B cell (primary cell): ENCODE data around the gene EPHB1. TPM values are rescaled to one million over a fixed set of nuclear protein-coding genes. Genes with fewer than 3 reads are reported as not detected.

Experiments used
- ATAC-seq: fragments of 200-7000 bp; cut with Tn5 transposase; one replicate; pipeline ENCODE4 v1.10.0; 2021; ENCODE audit warnings: low read depth, mild to moderate bottlenecking, moderate number of reproducible peaks, moderate library complexity
- CTCF ChIA-PET: fragments of 350-600 bp; sonication (Branson Sonifier 250); formaldehyde crosslinking; loops from one replicate; lab custom pipeline; 2021; ENCODE audit warnings: antibody characterized with exemption, inconsistent platforms; lab: Charles Lee
- POLR2A ChIA-PET: fragments of 350-600 bp; sonication (Branson Sonifier 250); formaldehyde crosslinking; loops from one replicate; lab custom pipeline; 2021; ENCODE audit warnings: antibody characterized with exemption; lab: Charles Lee
- DNase-seq: peaks from one replicate; pipeline ENCODE4 v3.0.0; 2013
- H2AFZ ChIP-seq: 2 replicates; pipeline ENCODE4 v1.6.1; 2012; ENCODE audit warnings: mild to moderate bottlenecking, low read depth, low read length; ENCODE audit not compliant: insufficient read depth, poor library complexity, severe bottlenecking
- H3K27ac ChIP-seq, 2 donors: 1 replicate in 1 of 2; 2 replicates in 1 of 2; pipeline ENCODE4 v1.5.1; 2012 to 2013; ENCODE audit warnings: low read length in 2 of 2, mild to moderate bottlenecking in 2 of 2, moderate library complexity in 1 of 2
- H3K27me3 ChIP-seq, 4 experiments: fragments of 200-600 bp in 1 of 4; sonication (generic) in 1 of 4; replicated peaks in 1 of 4; 1 replicate in 2 of 4; 2 replicates in 2 of 4; pipeline versions ENCODE4 v1.6.1 to v1.7.0; 2013 to 2016; ENCODE audit warnings: low read length in 3 of 4, mild to moderate bottlenecking in 2 of 4, mixed read lengths in 1 of 4, moderate library complexity in 1 of 4; ENCODE audit not compliant: insufficient read depth in 4 of 4, control insufficient read depth in 3 of 4; ENCODE audit errors: control extremely low read depth in 1 of 4
- H3K36me3 ChIP-seq, 2 experiments: replicated peaks in 1 of 2; 1 replicate in 1 of 2; 2 replicates in 1 of 2; pipeline versions ENCODE4 v1.6.1 to v1.7.1; 2013; ENCODE audit warnings: low read length in 1 of 2; ENCODE audit not compliant: insufficient read depth in 2 of 2, control insufficient read depth in 1 of 2; ENCODE audit errors: control extremely low read depth in 1 of 2, extremely low read depth in 1 of 2
- H3K4me1 ChIP-seq, 2 donors: fragments of 200-600 bp in 1 of 2; sonication (generic) in 1 of 2; 1 replicate in 1 of 2; 2 replicates in 1 of 2; pipeline versions ENCODE4 v1.5.1 to v1.6.1; 2013 to 2017; ENCODE audit warnings: low read length in 2 of 2; ENCODE audit not compliant: control insufficient read depth in 2 of 2, insufficient read depth in 2 of 2
- H3K4me2 ChIP-seq: replicated peaks from 2 replicates; pipeline ENCODE3; 2012; ENCODE audit warnings: mild to moderate bottlenecking, low read depth, low read length; ENCODE audit not compliant: poor library complexity, severe bottlenecking
- H3K4me3 ChIP-seq, 5 experiments: fragments of 200-600 bp in 1 of 5; sonication (generic) in 1 of 5; 1 replicate in 3 of 5; 2 replicates in 2 of 5; pipeline versions ENCODE4 v1.5.1 to v1.7.0; 2011 to 2016; ENCODE audit warnings: low read length in 4 of 5, mild to moderate bottlenecking in 4 of 5, low read depth in 2 of 5, control low read depth in 1 of 5, moderate library complexity in 1 of 5; ENCODE audit not compliant: insufficient read depth in 1 of 5; ENCODE audit errors: control extremely low read depth in 1 of 5, extremely low read depth in 1 of 5
- H3K79me2 ChIP-seq: fragments of 200-600 bp; sonication (generic); one replicate; pipeline ENCODE4 v1.6.0; 2016; ENCODE audit warnings: low read length; ENCODE audit not compliant: control insufficient read depth, insufficient read depth
- H3K9ac ChIP-seq: fragments of 200-600 bp; sonication (generic); 2 replicates; pipeline ENCODE4 v1.6.1; 2017; ENCODE audit warnings: mild to moderate bottlenecking, low read length, moderate library complexity
- H3K9me3 ChIP-seq, 3 donors: one replicate each; pipeline versions ENCODE4 v1.6.1 to v1.7.1; 2013; ENCODE audit warnings: low read length in 2 of 3; ENCODE audit not compliant: control insufficient read depth in 2 of 3, insufficient read depth in 1 of 3; ENCODE audit errors: control extremely low read depth in 1 of 3
- H4K20me1 ChIP-seq: 2 replicates; pipeline ENCODE4 v1.6.0; 2012; ENCODE audit warnings: mild to moderate bottlenecking, low read length; ENCODE audit not compliant: insufficient read depth, control insufficient read depth, poor library complexity, severe bottlenecking
- H3K27ac Mint-ChIP-seq: one replicate; pipeline ENCODE4 v1.8.0; 2021; ENCODE audit warnings: mixed read lengths
- H3K27me3 Mint-ChIP-seq: one replicate; pipeline ENCODE4 v1.8.0; 2021; ENCODE audit warnings: mixed read lengths
- H3K4me1 Mint-ChIP-seq: one replicate; pipeline ENCODE4 v1.8.0; 2021; ENCODE audit warnings: mixed read lengths
- H3K4me3 Mint-ChIP-seq: one replicate; pipeline ENCODE4 v1.8.0; 2021; ENCODE audit warnings: mixed read lengths
- H3K9me3 Mint-ChIP-seq: one replicate; pipeline ENCODE4 v1.8.0; 2022; ENCODE audit warnings: mixed read lengths; ENCODE audit not compliant: insufficient read depth
- CTCF ChIP-seq: fragments of 200-600 bp; IDR thresholded peaks from one replicate; pipeline ENCODE4 v1.8.0; 2022; ENCODE audit warnings: antibody characterized with exemption, mild to moderate bottlenecking
- EZH2 ChIP-seq: IDR thresholded peaks from 2 replicates; pipeline ENCODE4 v1.6.1; 2012; ENCODE audit warnings: borderline replicate concordance, low read depth, mild to moderate bottlenecking, moderate library complexity, low read length; ENCODE audit not compliant: insufficient read depth, poor library complexity, severe bottlenecking
- WGBS: methylation state at CpG from one replicate; pipeline ENCODE4 v1.1.5; 2013; ENCODE audit warnings: missing lambda C conversion rate; ENCODE audit not compliant: insufficient coverage; 5-methylcytosine and 5-hydroxymethylcytosine counted together
- intact Hi-C: fragments of 100-400 bp; cut with micrococcal nuclease; formaldehyde crosslinking; loops from one replicate; pipeline ENCODE4 v1.10.0; 2022
- polyA plus RNA-seq: library from polyadenylated mRNA; depleted of rRNA; stranded (reverse); fragments of >200 nt; gene quantifications from 2 replicates; pipeline ENCODE4 v1.2.3, GENCODE V29; 2012
- total RNA-seq, 2 donors: library from RNA; stranded (reverse); fragments of 120-200 nt in 1 of 2; gene quantifications; 1 replicate in 1 of 2; 2 replicates in 1 of 2; pipeline versions ENCODE4 v1.2.3 to v1.2.4, GENCODE V29; 2013 to 2022

The EPHB1 gene
- total and polyA plus RNA-seq, 2 donors (not counting 1 experiment from before 2014, with no cell fraction given) = 0.01 TPM; not detected in 1

DNA sequence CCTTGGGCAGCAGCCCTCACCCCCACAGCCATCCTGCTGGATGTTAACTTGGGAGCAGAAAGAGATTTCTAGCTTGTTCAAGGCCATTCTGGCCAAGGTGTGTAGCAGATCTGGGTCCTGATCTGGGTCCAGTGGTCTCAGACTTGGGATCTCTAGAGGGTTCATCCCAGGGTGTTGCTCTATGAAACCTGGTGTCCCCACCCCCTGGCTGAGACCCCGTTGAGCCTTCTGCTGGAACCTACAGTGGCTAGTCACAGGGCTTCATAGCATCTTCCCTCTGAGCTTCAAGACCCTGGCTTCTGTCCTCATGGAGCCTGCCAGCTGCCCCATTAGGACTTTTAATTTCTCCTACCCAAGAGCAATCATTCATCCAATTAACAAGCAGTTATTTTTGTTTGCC, 64.3 kb downstream of the EPHB1 start:
- ATAC-seq (no peak), DNase-seq (no peak)
- 64% methylated on average over 1 of the region's 1 CpG for WGBS
- TF ChIP-seq CTCF = no peak
- TF ChIP-seq EZH2 = no peak
- CTCF ChIA-PET = no interaction called here
- peaks cover 0 to 3% (median 0%) of the 10 kb centered on the region in 4 experiments for H3K27me3 ChIP-seq
- H3K9ac ChIP-seq = no peak overlapping the region
- H3K4me1 ChIP-seq = peaks cover 1% of the 10 kb centered on the region in 2 donors
- H3K79me2 ChIP-seq = no peaks in the 10 kb centered on the region
- H4K20me1 ChIP-seq = no peaks in the 10 kb centered on the region
- no peak overlapping the region for H3K4me3 Mint-ChIP-seq
- no peak overlapping the region for H3K4me3 ChIP-seq
- POLR2A ChIA-PET = no interaction called here
- H3K36me3 ChIP-seq = no peaks in the 10 kb centered on the region
- no peak overlapping the region for H3K4me2 ChIP-seq
- H3K9me3 ChIP-seq = no peaks in the 10 kb centered on the region
- intact Hi-C loops = no loop called here
- peaks cover under 1% of the 10 kb centered on the region for H3K4me1 Mint-ChIP-seq
- H3K27ac Mint-ChIP-seq = no peak overlapping the region
- H3K9me3 Mint-ChIP-seq = no peaks in the 10 kb centered on the region
- H3K27me3 Mint-ChIP-seq = peaks cover 24% of the 10 kb centered on the region
- H3K27ac ChIP-seq = no peak overlapping the region
- no peak overlapping the region for H2AFZ ChIP-seq

- Histone ChIP-seq H3K4me1 (no peaks in the 10 kb centered on the region), H3K9me3 (no peaks in the 10 kb centered on the region), H3K27me3 (peaks cover 0 to 3% (median 0%) of the 10 kb centered on the region in 4 experiments), H4K20me1 (no peaks in the 10 kb centered on the region), H2AFZ (no peak overlapping the region), H3K27ac (no peak overlapping the region), H3K79me2 (no peaks in the 10 kb centered on the region), H3K4me3 (no peak overlapping the region), H3K4me2 (no peak overlapping the region), H3K36me3 (no peaks in the 10 kb centered on the region), H3K9ac (no peak overlapping the region)
- Mint-ChIP-seq H3K27me3 (peaks cover 31% of the 10 kb centered on the region), H3K9me3 (no peaks in the 10 kb centered on the region), H3K4me1 (no peaks in the 10 kb centered on the region), H3K27ac (no peak overlapping the region), H3K4me3 (no peak overlapping the region)
- POLR2A ChIA-PET = no interaction called here
- CTCF ChIA-PET = no interaction called here
- 90% methylated on average over 5 of the region's 5 CpGs for WGBS
- ATAC-seq (no peak), DNase-seq (no peak)
- no peak for TF ChIP-seq EZH2
- TF ChIP-seq CTCF = no peak
- intact Hi-C loops = no loop called here
Observed at GRCh38 chr3:134860141-134860540, 65.1 kb downstream of the EPHB1 start.
